AG09309 (cell line): ENCODE results near the gene SIX4.
A peak's percentile ranks its signal among the peaks of the same experiment; 100 is the strongest.

ENCODE experiments used
- DNase-seq: peaks from one replicate; pipeline ENCODE4 v3.0.0-alpha.2; 2010; ENCODE audit warnings: low read depth
- H3K4me3 ChIP-seq: 2 replicates; pipeline ENCODE4 v1.5.1; 2011; ENCODE audit warnings: mild to moderate bottlenecking, low read depth, low read length, moderate library complexity; ENCODE audit not compliant: control insufficient read depth
- TF ChIP-seq, protein P1 (sequence below): IDR thresholded peaks from 2 replicates; pipeline ENCODE4 v1.5.1; 2011; ENCODE audit warnings: mild to moderate bottlenecking, low read depth, low read length, inconsistent platforms; ENCODE audit not compliant: insufficient read depth, control insufficient read depth; ENCODE audit errors: missing control alignments

The SIX4 gene

GRCh38 chr14:60722357-60723115, 1.6 kb downstream of the SIX4 start:
- no peak for DNase-seq
- peak overlapping the region; percentile 84 for H3K4me3 ChIP-seq
- TF ChIP-seq, protein P1, sequence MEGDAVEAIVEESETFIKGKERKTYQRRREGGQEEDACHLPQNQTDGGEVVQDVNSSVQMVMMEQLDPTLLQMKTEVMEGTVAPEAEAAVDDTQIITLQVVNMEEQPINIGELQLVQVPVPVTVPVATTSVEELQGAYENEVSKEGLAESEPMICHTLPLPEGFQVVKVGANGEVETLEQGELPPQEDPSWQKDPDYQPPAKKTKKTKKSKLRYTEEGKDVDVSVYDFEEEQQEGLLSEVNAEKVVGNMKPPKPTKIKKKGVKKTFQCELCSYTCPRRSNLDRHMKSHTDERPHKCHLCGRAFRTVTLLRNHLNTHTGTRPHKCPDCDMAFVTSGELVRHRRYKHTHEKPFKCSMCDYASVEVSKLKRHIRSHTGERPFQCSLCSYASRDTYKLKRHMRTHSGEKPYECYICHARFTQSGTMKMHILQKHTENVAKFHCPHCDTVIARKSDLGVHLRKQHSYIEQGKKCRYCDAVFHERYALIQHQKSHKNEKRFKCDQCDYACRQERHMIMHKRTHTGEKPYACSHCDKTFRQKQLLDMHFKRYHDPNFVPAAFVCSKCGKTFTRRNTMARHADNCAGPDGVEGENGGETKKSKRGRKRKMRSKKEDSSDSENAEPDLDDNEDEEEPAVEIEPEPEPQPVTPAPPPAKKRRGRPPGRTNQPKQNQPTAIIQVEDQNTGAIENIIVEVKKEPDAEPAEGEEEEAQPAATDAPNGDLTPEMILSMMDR = peak; percentile 6

DNA sequence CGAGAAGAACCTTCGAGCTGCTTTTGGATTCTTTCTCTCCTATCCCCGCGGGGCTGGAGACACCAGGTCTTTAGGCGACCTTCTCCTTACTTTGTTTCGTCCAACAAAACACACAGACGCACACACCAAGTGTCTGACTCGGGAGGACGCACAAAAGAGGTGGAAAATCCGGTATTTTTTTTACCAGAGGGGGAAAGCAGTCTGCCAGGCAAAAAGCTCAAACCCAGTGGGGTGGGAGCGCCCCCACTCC, 2.1 kb downstream of the SIX4 start:
- DNase-seq = no peak
- H3K4me3 ChIP-seq = peak overlapping the region; percentile 84
- TF ChIP-seq, protein P1 = no peak

- no peak for DNase-seq
- TF ChIP-seq, protein P1 = peak; percentile 45
- peak overlapping the region; percentile 84 for H3K4me3 ChIP-seq
These were observed 2.6 kb downstream of the SIX4 start for GRCh38 chr14:60721326-60722106.

GRCh38 chr14:60720962-60721325, 3.2 kb downstream of the SIX4 start:
- peak overlapping the region; percentile 84 for H3K4me3 ChIP-seq
- DNase-seq = no peak

GRCh38 chr14:60720391-60720790, 3.8 kb downstream of the SIX4 start:
- DNase-seq = no peak
- H3K4me3 ChIP-seq = no peak overlapping the region; the same call in 1 of the 2 replicates
- TF ChIP-seq, protein P1 = no peak

More at GRCh38 chr14:60720962-60721325, 3.2 kb downstream of the SIX4 start:
- TF ChIP-seq, protein P1 = no peak

DNA sequence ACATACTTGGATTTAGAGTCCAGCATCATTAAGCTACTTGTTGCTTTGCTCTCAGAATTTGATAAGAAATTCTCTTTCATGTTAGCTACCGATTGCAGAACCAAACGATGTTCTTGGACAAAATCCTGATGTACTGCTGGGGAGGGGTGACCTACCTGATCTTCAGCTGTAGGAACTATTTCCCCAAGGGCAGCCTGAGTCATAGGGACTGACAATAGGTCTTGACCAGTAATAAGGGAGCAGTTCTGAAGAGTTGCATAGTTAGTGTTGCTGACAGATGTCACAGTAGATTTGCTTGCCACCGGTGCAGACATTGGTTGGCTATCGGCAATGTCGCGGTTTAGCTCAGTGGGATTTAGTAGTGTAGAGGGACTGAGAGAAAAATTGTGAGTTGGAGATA, 10.6 kb downstream of the SIX4 start:
- H3K4me3 ChIP-seq = no peak overlapping the region
- TF ChIP-seq, protein P1 = no peak
- no peak for DNase-seq
